Gastroesophageal sphincter (tissue), 3 donors: ENCODE data around the gene LCT.

Source experiments
- CTCF ChIP-seq, 4 experiments: fragments of 200-600 bp in 2 of 4; fragments of 450-650 bp in 2 of 4; sonication (generic) in 1 of 4; IDR thresholded peaks; one replicate each; pipeline ENCODE4 v1.5.1; 2017 to 2019; ENCODE audit warnings: antibody characterized with exemption in 4 of 4, mild to moderate bottlenecking in 2 of 4, moderate library complexity in 2 of 4
- EP300 ChIP-seq: sonication (generic); formaldehyde crosslinking; IDR thresholded peaks from one replicate; pipeline ENCODE4 v1.6.1; 2017; ENCODE audit warnings: antibody characterized with exemption, mild to moderate bottlenecking
- POLR2A ChIP-seq, 2 donors: fragments of 450-650 bp; IDR thresholded peaks; one replicate each; pipeline ENCODE4 v1.6.1; 2017; ENCODE audit warnings: antibody characterized with exemption in 2 of 2, mild to moderate bottlenecking in 2 of 2, moderate library complexity in 1 of 2
- POLR2AphosphoS5 ChIP-seq: sonication (generic); formaldehyde crosslinking; IDR thresholded peaks from one replicate; pipeline ENCODE4 v1.6.1; 2017; ENCODE audit warnings: antibody characterized with exemption

GRCh38 chr2:135862718-135863117, 25.7 kb upstream of the LCT start:
- TF ChIP-seq CTCF (IDR thresholded peaks at IDR 0.05), result no peak
- no peak for TF ChIP-seq EP300
- TF ChIP-seq POLR2A (IDR thresholded peaks at IDR 0.05), result no peak
- no peak for TF ChIP-seq POLR2AphosphoS5
